Fibroblast of mammary gland (primary cell): Measurements from ENCODE around the gene MMP17.

Experiments used
- DNase-seq: peaks from one replicate; pipeline ENCODE4 v3.0.0-alpha.2; 2010; ENCODE audit warnings: low read depth
- H3K4me3 ChIP-seq: 2 replicates; pipeline ENCODE4 v1.5.1; 2011; ENCODE audit warnings: low read depth, mild to moderate bottlenecking, low read length, moderate library complexity; ENCODE audit not compliant: control insufficient read depth
- CTCF ChIP-seq: conservative IDR thresholded peaks from 2 replicates; pipeline ENCODE4 v1.5.1; 2011; ENCODE audit warnings: low read depth, low read length, inconsistent platforms; ENCODE audit not compliant: control insufficient read depth, insufficient read depth

Gene MMP17

DNA sequence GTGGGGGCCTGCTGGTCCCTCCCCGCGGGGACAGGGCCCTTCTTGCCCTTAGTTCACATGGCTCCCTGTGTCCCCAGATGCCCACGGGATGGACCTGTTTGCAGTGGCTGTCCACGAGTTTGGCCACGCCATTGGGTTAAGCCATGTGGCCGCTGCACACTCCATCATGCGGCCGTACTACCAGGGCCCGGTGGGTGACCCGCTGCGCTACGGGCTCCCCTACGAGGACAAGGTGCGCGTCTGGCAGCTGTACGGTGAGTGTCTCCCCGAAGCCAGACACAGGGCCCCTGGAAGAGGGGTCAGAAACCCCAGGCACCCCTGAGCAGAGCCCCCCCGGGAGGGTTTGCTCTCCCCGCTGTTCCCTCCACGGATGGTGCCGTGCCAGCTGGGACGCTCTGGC is 13.4 kb downstream of the MMP17 start:
- TF ChIP-seq CTCF, result no peak
- no peak overlapping the region for H3K4me3 ChIP-seq
- DNase-seq, result no peak

DNA sequence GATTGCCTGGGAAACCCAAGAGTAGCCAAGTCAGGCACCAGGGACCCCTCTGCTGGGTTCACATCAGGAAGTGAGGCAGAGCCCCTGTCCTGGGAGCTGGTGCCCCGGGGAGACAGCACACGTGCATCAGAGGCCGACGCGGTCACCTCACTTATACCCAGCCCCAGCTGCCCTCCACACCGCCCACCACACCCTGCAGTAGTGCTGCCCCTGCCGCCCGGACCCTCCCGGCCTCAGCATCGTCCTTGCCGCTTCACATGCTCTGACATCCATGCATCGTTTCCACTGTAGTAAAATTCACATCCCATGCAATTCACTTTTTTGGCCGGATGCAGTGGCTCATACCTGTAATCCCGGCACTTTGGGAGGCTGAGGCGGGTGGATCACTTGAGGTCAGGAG is 14.0 kb downstream of the MMP17 start:
- no peak for DNase-seq
- TF ChIP-seq CTCF, result no peak
- H3K4me3 ChIP-seq, result no peak overlapping the region

GRCh38 chr12:131843527-131843926 is 15.3 kb downstream of the MMP17 start:
- no peak for DNase-seq
- TF ChIP-seq CTCF, result no peak
- no peak overlapping the region for H3K4me3 ChIP-seq

DNA sequence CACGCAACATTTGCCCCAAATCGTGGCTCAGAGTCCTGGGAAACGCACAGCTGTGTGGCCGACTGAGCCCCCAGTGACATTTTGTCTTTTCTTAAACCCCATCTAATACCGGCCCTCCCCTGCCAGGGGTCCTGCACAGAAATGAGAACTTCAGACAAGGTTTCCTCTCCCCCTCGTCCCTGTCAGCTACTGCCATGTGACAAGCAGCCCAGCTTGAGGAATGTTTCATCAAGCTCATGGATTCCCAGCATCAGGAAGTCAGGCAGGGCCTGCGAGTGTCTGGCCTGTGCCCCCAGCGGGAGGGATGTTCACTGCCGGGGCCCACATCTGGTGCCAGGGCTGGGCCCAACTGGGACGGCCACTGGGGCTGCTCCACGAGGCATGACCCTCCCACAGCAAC is 15.9 kb downstream of the MMP17 start:
- no peak for DNase-seq
- TF ChIP-seq CTCF, result no peak
- H3K4me3 ChIP-seq, result no peak overlapping the region

GRCh38 chr12:131844656-131845055 is 16.5 kb downstream of the MMP17 start:
- no peak for DNase-seq
- no peak for TF ChIP-seq CTCF
- no peak overlapping the region for H3K4me3 ChIP-seq

- no peak for TF ChIP-seq CTCF
Measured at GRCh38 chr12:131845121-131845520, 16.9 kb downstream of the MMP17 start.

DNA sequence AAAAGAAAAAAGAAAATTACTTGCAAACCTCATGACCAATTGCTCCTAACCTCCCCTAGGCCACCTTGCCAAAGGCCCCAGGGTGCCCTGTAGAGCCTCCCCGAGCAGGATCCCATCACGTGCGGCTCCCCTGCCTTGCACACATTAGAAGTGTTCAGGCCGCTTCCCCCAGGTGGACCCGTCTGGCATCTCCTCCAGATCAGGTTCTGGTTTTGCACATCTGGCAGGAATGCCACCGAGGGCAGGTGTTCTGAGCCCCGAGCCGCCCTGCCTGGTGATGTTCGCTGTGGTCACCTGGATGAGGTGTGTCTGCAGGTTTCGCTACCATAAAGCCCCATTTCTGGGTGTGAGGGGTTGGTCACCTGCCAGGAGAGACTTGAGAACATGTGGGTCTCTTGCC is 19.3 kb downstream of the MMP17 start:
- DNase-seq, result no peak
- TF ChIP-seq CTCF, result no peak
- no peak overlapping the region for H3K4me3 ChIP-seq

More at GRCh38 chr12:131845121-131845520, 16.9 kb downstream of the MMP17 start:
- no peak for DNase-seq
- H3K4me3 ChIP-seq, result no peak overlapping the region
